Activated CD4-positive, alpha-beta memory T cell treated with anti-CD3 and anti-CD28 coated beads, Interleukin-2, amount 10 ng/mL, durations not matched to agents 7 days and 5 days (primary cell): ENCODE measurements around the gene PKP1. TPM values are rescaled to one million over a fixed set of nuclear protein-coding genes. Genes with fewer than 3 reads are reported as not detected.
A peak's percentile ranks its signal among the peaks of the same experiment; 100 is the strongest.
"Not testable (repeated sequence)": the region's sequence is repeated elsewhere in the genome, so short reads cannot be mapped to it uniquely, and the experiment has no call there.

ENCODE experiments used
- CTCF ChIA-PET: fragments of 350-600 bp; sonication (Branson Sonifier 250); formaldehyde crosslinking; loops from one replicate; lab custom pipeline; 2021; ENCODE audit warnings: antibody characterized with exemption, inconsistent platforms; lab: Charles Lee
- POLR2A ChIA-PET: fragments of 350-600 bp; sonication (Branson Sonifier 250); formaldehyde crosslinking; loops from one replicate; lab custom pipeline; 2021; ENCODE audit warnings: antibody characterized with exemption; lab: Charles Lee
- DNase-seq: peaks from one replicate; pipeline ENCODE4 v3.0.0-alpha.2; 2020
- H3K27ac Mint-ChIP-seq: one replicate; pipeline ENCODE4 v1.8.0; 2021; ENCODE audit warnings: mild to moderate bottlenecking, mixed read lengths
- H3K27me3 Mint-ChIP-seq: one replicate; pipeline ENCODE4 v1.8.0; 2021; ENCODE audit warnings: mixed read lengths
- H3K36me3 Mint-ChIP-seq: one replicate; pipeline ENCODE4 v1.8.0; 2021; ENCODE audit warnings: low read depth, mixed read lengths
- H3K4me1 Mint-ChIP-seq: one replicate; pipeline ENCODE4 v1.8.0; 2021; ENCODE audit warnings: mixed read lengths
- H3K4me3 Mint-ChIP-seq: one replicate; pipeline ENCODE4 v1.8.0; 2021; ENCODE audit warnings: mild to moderate bottlenecking, mixed read lengths
- H3K9me3 Mint-ChIP-seq: one replicate; pipeline ENCODE4 v1.8.0; 2021; ENCODE audit warnings: mixed read lengths
- total RNA-seq, 2 experiments: library from RNA; stranded (reverse); gene quantifications; one replicate each; pipeline ENCODE4 v1.2.3, GENCODE V29; 2021

Gene PKP1
- total RNA-seq, 2 experiments from 2014 or later: not detected

- Mint-ChIP-seq H3K27me3 (no peaks in the 10 kb centered on the region), H3K4me3 (no peak overlapping the region), H3K27ac (no peak overlapping the region), H3K4me1 (no peaks in the 10 kb centered on the region), H3K9me3 (no peaks in the 10 kb centered on the region), H3K36me3 (no peaks in the 10 kb centered on the region)
- CTCF ChIA-PET: interaction anchor here (1.0 to 2.1 kb wide), 11 partner anchors 8 to 258 kb away, joined by 3 to 8 read pairs (median 5); no protein-coding TSS in a partner anchor
- DNase-seq: peak; percentile 65
- POLR2A ChIA-PET: no interaction called here
These were observed 28.5 kb upstream of the PKP1 start for GRCh38 chr1:201254625-201255478.

- CTCF ChIA-PET: interaction anchor here (1.8 to 2.1 kb wide), 2 partner anchors 107 to 257 kb away, joined by 5 to 7 read pairs; no protein-coding TSS in a partner anchor
- peaks cover 2% of the 10 kb centered on the region for H3K4me1 Mint-ChIP-seq
- H3K36me3 Mint-ChIP-seq: no peaks in the 10 kb centered on the region
- peaks cover 4% of the 10 kb centered on the region for H3K27me3 Mint-ChIP-seq
- POLR2A ChIA-PET: no interaction called here
- no peak for DNase-seq
- no peak overlapping the region for H3K4me3 Mint-ChIP-seq
- no peak overlapping the region for H3K27ac Mint-ChIP-seq
- no peaks in the 10 kb centered on the region for H3K9me3 Mint-ChIP-seq
These were observed 27.6 kb upstream of the PKP1 start for GRCh38 chr1:201255479-201256362.

- H3K27me3 Mint-ChIP-seq, H3K9me3 Mint-ChIP-seq, POLR2A ChIA-PET, DNase-seq, H3K4me3 Mint-ChIP-seq, H3K36me3 Mint-ChIP-seq, CTCF ChIA-PET, H3K27ac Mint-ChIP-seq, H3K4me1 Mint-ChIP-seq: not testable (repeated sequence)
These were observed 25.2 kb upstream of the PKP1 start for GRCh38 chr1:201258132-201258531.

- H3K36me3 Mint-ChIP-seq: no peaks in the 10 kb centered on the region
- H3K9me3 Mint-ChIP-seq: no peaks in the 10 kb centered on the region
- no peak overlapping the region for H3K27ac Mint-ChIP-seq
- no peak for DNase-seq
- POLR2A ChIA-PET: no interaction called here
- peaks cover 7% of the 10 kb centered on the region for H3K27me3 Mint-ChIP-seq
- CTCF ChIA-PET: no interaction called here
- peaks cover 2% of the 10 kb centered on the region for H3K4me1 Mint-ChIP-seq
- no peak overlapping the region for H3K4me3 Mint-ChIP-seq
These were observed 24.5 kb upstream of the PKP1 start for GRCh38 chr1:201258763-201259230.

GRCh38 chr1:201259476-201260235 lies 23.6 kb upstream of the PKP1 start:
- H3K27me3 Mint-ChIP-seq: peaks cover 10% of the 10 kb centered on the region
- CTCF ChIA-PET: no interaction called here

GRCh38 chr1:201260236-201260590 lies 23.1 kb upstream of the PKP1 start:
- no peak overlapping the region for H3K27ac Mint-ChIP-seq
- H3K4me1 Mint-ChIP-seq: peaks cover 2% of the 10 kb centered on the region
- CTCF ChIA-PET: no interaction called here
- H3K27me3 Mint-ChIP-seq: peaks cover 11% of the 10 kb centered on the region
- DNase-seq: no peak
- no peak overlapping the region for H3K4me3 Mint-ChIP-seq
- H3K9me3 Mint-ChIP-seq: no peaks in the 10 kb centered on the region
- no peaks in the 10 kb centered on the region for H3K36me3 Mint-ChIP-seq
- POLR2A ChIA-PET: no interaction called here

More at GRCh38 chr1:201259476-201260235, 23.6 kb upstream of the PKP1 start:
- POLR2A ChIA-PET: no interaction called here
- Mint-ChIP-seq H3K9me3 (no peaks in the 10 kb centered on the region), H3K27ac (no peak overlapping the region), H3K4me1 (peaks cover 2% of the 10 kb centered on the region), H3K4me3 (no peak overlapping the region), H3K36me3 (no peaks in the 10 kb centered on the region)
- no peak for DNase-seq

GRCh38 chr1:201260648-201261311 lies 22.5 kb upstream of the PKP1 start:
- H3K4me3 Mint-ChIP-seq: no peak overlapping the region
- no peaks in the 10 kb centered on the region for H3K9me3 Mint-ChIP-seq
- peaks cover 15% of the 10 kb centered on the region for H3K27me3 Mint-ChIP-seq
- H3K36me3 Mint-ChIP-seq: no peaks in the 10 kb centered on the region
- ChIA-PET POLR2A (no interaction called here), CTCF (no interaction called here)
- H3K27ac Mint-ChIP-seq: no peak overlapping the region
- DNase-seq: no peak
- peaks cover 2% of the 10 kb centered on the region for H3K4me1 Mint-ChIP-seq

GRCh38 chr1:201261771-201262547 lies 21.3 kb upstream of the PKP1 start:
- H3K4me1 Mint-ChIP-seq: peaks cover 2% of the 10 kb centered on the region
- no peak overlapping the region for H3K4me3 Mint-ChIP-seq
- H3K27ac Mint-ChIP-seq: no peak overlapping the region
- H3K27me3 Mint-ChIP-seq: peaks cover 22% of the 10 kb centered on the region
- DNase-seq: peak; percentile 11
- CTCF ChIA-PET: interaction anchor here (1.9 kb wide), 1 partner anchor 8 kb away, joined by 8 read pairs; no protein-coding TSS in a partner anchor
- POLR2A ChIA-PET: no interaction called here
- H3K36me3 Mint-ChIP-seq: no peaks in the 10 kb centered on the region
- no peaks in the 10 kb centered on the region for H3K9me3 Mint-ChIP-seq

GRCh38 chr1:201262963-201263608 lies 20.2 kb upstream of the PKP1 start:
- Mint-ChIP-seq H3K4me1 (peaks cover 2% of the 10 kb centered on the region), H3K9me3 (no peaks in the 10 kb centered on the region), H3K36me3 (no peaks in the 10 kb centered on the region), H3K27me3 (peaks cover 30% of the 10 kb centered on the region), H3K27ac (no peak overlapping the region), H3K4me3 (no peak overlapping the region)
- ChIA-PET POLR2A (no interaction called here), CTCF (interaction anchor here (1.9 kb wide), 1 partner anchor 9 kb away, joined by 8 read pairs; no protein-coding TSS in a partner anchor)
- peak; percentile 13 for DNase-seq

- POLR2A ChIA-PET: no interaction called here
- no peak for DNase-seq
- no peak overlapping the region for H3K4me3 Mint-ChIP-seq
- CTCF ChIA-PET: no interaction called here
- peaks cover 32% of the 10 kb centered on the region for H3K27me3 Mint-ChIP-seq
- no peak overlapping the region for H3K27ac Mint-ChIP-seq
- no peaks in the 10 kb centered on the region for H3K36me3 Mint-ChIP-seq
- H3K9me3 Mint-ChIP-seq: no peaks in the 10 kb centered on the region
- H3K4me1 Mint-ChIP-seq: peaks cover 2% of the 10 kb centered on the region
These were observed 19.2 kb upstream of the PKP1 start for GRCh38 chr1:201264072-201264471.

GRCh38 chr1:201264554-201264953 lies 18.8 kb upstream of the PKP1 start:
- H3K36me3 Mint-ChIP-seq: no peaks in the 10 kb centered on the region
- ChIA-PET CTCF (no interaction called here), POLR2A (no interaction called here)
- H3K27me3 Mint-ChIP-seq: peaks cover 32% of the 10 kb centered on the region
- DNase-seq: no peak
- no peak overlapping the region for H3K4me3 Mint-ChIP-seq
- no peak overlapping the region for H3K27ac Mint-ChIP-seq
- H3K4me1 Mint-ChIP-seq: peaks cover 2% of the 10 kb centered on the region
- no peaks in the 10 kb centered on the region for H3K9me3 Mint-ChIP-seq
